A549 (cell line): Measurements from ENCODE around the gene HELQ. TPM values are rescaled to one million over a fixed set of nuclear protein-coding genes. Genes with fewer than 3 reads are reported as not detected.
"Not testable (repeated sequence)": the region's sequence is repeated elsewhere in the genome, so short reads cannot be mapped to it uniquely, and the experiment has no call there.

Experiments
- ATAC-seq, 2 experiments: fragments of 200-7000 bp in 1 of 2; fragments of >200 bp in 1 of 2; cut with Nextera tagmentation in 1 of 2; cut with Tn5 transposase in 1 of 2; 3 replicates each; pipeline versions ENCODE4 v1.8.0 to v1.9.1; 2018 to 2020; ENCODE audit warnings: mild to moderate bottlenecking in 1 of 2, moderate library complexity in 1 of 2
- CTCF ChIA-PET: fragments of 300-600 bp; sonication (Branson Sonifier 250); formaldehyde crosslinking; extraction: SDS; loops from one replicate; lab custom pipeline; 2021; ENCODE audit warnings: antibody characterized with exemption, inconsistent platforms; lab: Yijun Ruan, JAX
- POLR2A ChIA-PET: fragments of 350-600 bp; formaldehyde crosslinking; extraction: SDS; loops from one replicate; lab custom pipeline; 2021; ENCODE audit warnings: antibody characterized with exemption, inconsistent platforms; lab: Yijun Ruan, JAX
- DNase-seq, 2 experiments: peaks; one replicate each; pipeline versions ENCODE4 v3.0.0 to v3.0.0-alpha.2; 2011 to 2016; ENCODE audit warnings: low read depth in 1 of 2, low spot score in 1 of 2
- FAIRE-seq: peaks from 2 replicates; lab custom pipeline; 2011; peaks lifted over from hg19 to GRCh38; lab: Jason Lieb, UNC
- H3K27ac ChIP-seq, 2 experiments: fragments of >200 bp; sonication (Bioruptor Twin); formaldehyde crosslinking; 3 replicates each; pipeline ENCODE4 v1.5.1; 2016 to 2017
- H3K4me1 ChIP-seq: fragments of >200 bp; sonication (Bioruptor Twin); formaldehyde crosslinking; 3 replicates; pipeline ENCODE4 v1.6.1; 2016
- H3K4me2 ChIP-seq: fragments of >200 bp; sonication (Bioruptor Twin); formaldehyde crosslinking; 3 replicates; pipeline ENCODE4 v1.6.1; 2016
- H3K4me3 ChIP-seq: fragments of >200 bp; sonication (Bioruptor Twin); formaldehyde crosslinking; 3 replicates; pipeline ENCODE4 v1.5.1; 2016
- H3K9me3 ChIP-seq: fragments of >200 bp; sonication (Bioruptor Twin); formaldehyde crosslinking; 3 replicates; pipeline ENCODE4 v1.6.1; 2016
- BCL3 ChIP-seq: fragments of >200 bp; sonication (Bioruptor Twin); formaldehyde crosslinking; IDR thresholded peaks from 3 replicates; pipeline ENCODE4 v1.6.1; 2016
- GATA3 ChIP-seq: IDR thresholded peaks from 2 replicates; pipeline ENCODE4 v1.6.1; 2012; ENCODE audit warnings: borderline replicate concordance
- HEYL ChIP-seq: fragments of 250-450 bp; sonication (Bioruptor Pico); IDR thresholded peaks from 2 replicates; pipeline ENCODE4 v1.8.0; 2021; ENCODE audit warnings: mild to moderate bottlenecking, moderate library complexity
- MYC ChIP-seq: IDR thresholded peaks from 2 replicates; pipeline ENCODE4 v1.6.1; 2012; ENCODE audit warnings: mild to moderate bottlenecking, inconsistent platforms, low read length, improper control_type of control experiment, borderline replicate concordance
- NFE2L2 ChIP-seq: fragments of 150-350 bp; conservative IDR thresholded peaks from 2 replicates; pipeline ENCODE4 v1.6.1; 2014; ENCODE audit warnings: low read length
- NR3C1 ChIP-seq: fragments of >200 bp; sonication (Bioruptor Twin); formaldehyde crosslinking; IDR thresholded peaks from 3 replicates; pipeline ENCODE4 v1.6.1; 2017
- POLR2A ChIP-seq: IDR thresholded peaks from 2 replicates; pipeline ENCODE4 v1.6.1; 2012; ENCODE audit warnings: mild to moderate bottlenecking, low read length
- POLR2AphosphoS2 ChIP-seq: conservative IDR thresholded peaks from 2 replicates; pipeline ENCODE4 v1.6.1; 2012; ENCODE audit warnings: low read length, improper control_type of control experiment, inconsistent platforms
- RAD21 ChIP-seq, 2 experiments: fragments of >200 bp in 1 of 2; sonication (Bioruptor Twin) in 1 of 2; formaldehyde crosslinking in 1 of 2; IDR thresholded peaks in 1 of 2; conservative IDR thresholded peaks in 1 of 2; 2 replicates in 1 of 2; 3 replicates in 1 of 2; pipeline ENCODE4 v1.6.1; 2012 to 2018; ENCODE audit warnings: inconsistent platforms in 1 of 2
- RARB ChIP-seq: fragments of 250-450 bp; sonication (Bioruptor Pico); IDR thresholded peaks from 2 replicates; pipeline ENCODE4 v1.8.0; 2021; ENCODE audit warnings: mild to moderate bottlenecking, moderate library complexity
- RNF2 ChIP-seq: fragments of 200-600 bp; sonication (generic); IDR thresholded peaks from 2 replicates; pipeline ENCODE4 v1.6.1; 2016; ENCODE audit warnings: low read depth, mild to moderate bottlenecking, antibody characterized with exemption, moderate library complexity, borderline replicate concordance
- SREBF2 ChIP-seq: fragments of 450-650 bp; IDR thresholded peaks from 2 replicates; pipeline ENCODE4 v1.6.1; 2014; ENCODE audit warnings: mild to moderate bottlenecking, moderate library complexity
- TP53 ChIP-seq: fragments of 250-450 bp; sonication (Bioruptor Pico); IDR thresholded peaks from 2 replicates; pipeline ENCODE4 v1.5.0; 2021; ENCODE audit warnings: mild to moderate bottlenecking, moderate library complexity
- ZFP36 ChIP-seq: fragments of 450-650 bp; IDR thresholded peaks from 2 replicates; pipeline ENCODE4 v1.6.1; 2014; ENCODE audit warnings: borderline replicate concordance; ENCODE audit not compliant: partially characterized antibody
- WGBS: methylation state at CpG from one replicate; pipeline ENCODE4 v1.1.6; 2017; ENCODE audit errors: missing lambda C conversion rate; 5-methylcytosine and 5-hydroxymethylcytosine counted together
- polyA plus RNA-seq, 4 experiments: library from polyadenylated mRNA; depleted of rRNA in 3 of 4; stranded (reverse); fragments of >200 nt; fragmentation: RNase III in 1 of 4; extraction: RNeasy Plus Mini Kit Qiagen cat#74134 plus additional on column Dnase treatment in 1 of 4; gene quantifications; 2 replicates in 3 of 4; 3 replicates in 1 of 4; pipeline ENCODE4 v1.2.3, GENCODE V29; 2011 to 2017
- TF ChIP-seq, protein P1 (sequence below): fragments of 250-450 bp; sonication (Bioruptor Pico); IDR thresholded peaks from 2 replicates; pipeline ENCODE4 v1.5.0; 2020; ENCODE audit warnings: low read depth, mild to moderate bottlenecking, moderate library complexity
- TF ChIP-seq, protein P2 (sequence below): IDR thresholded peaks from 2 replicates; pipeline ENCODE4 v1.6.1; 2012; ENCODE audit warnings: low read depth, borderline replicate concordance
- TF ChIP-seq, protein P3 (sequence below): fragments of 250-450 bp; sonication (Bioruptor Pico); IDR thresholded peaks from 2 replicates; pipeline ENCODE4 v1.5.0; 2021; ENCODE audit warnings: mild to moderate bottlenecking, moderate library complexity, borderline replicate concordance

Gene HELQ
- polyA plus RNA-seq, 2 of the 4 experiments (the other 2 are of a cell fraction) = 5.1 to 7.3 TPM

GRCh38 chr4:83408908-83409307, 46.7 kb downstream of the HELQ start:
- TF ChIP-seq RNF2 = no peak
- TF ChIP-seq GATA3 = no peak
- TF ChIP-seq HEYL (CRISPR knock-in tag) = no peak
- TF ChIP-seq MYC = no peak
- no peak for TF ChIP-seq NR3C1
- no peak for TF ChIP-seq BCL3
- TF ChIP-seq TP53 (CRISPR knock-in tag) = no peak
- TF ChIP-seq ZFP36 = no peak
- TF ChIP-seq NFE2L2 = no peak
- H3K4me3 ChIP-seq = no peak overlapping the region
- no peaks in the 10 kb centered on the region for H3K4me1 ChIP-seq
- no peaks in the 10 kb centered on the region for H3K9me3 ChIP-seq
- POLR2A ChIA-PET = no interaction called here
- FAIRE-seq (no peak), DNase-seq (no peak), ATAC-seq (no peak)
- no peak overlapping the region for H3K4me2 ChIP-seq
- CTCF ChIA-PET = no interaction called here
- WGBS = 97% methylated on average over 1 of the region's 1 CpG
- no peak overlapping the region for H3K27ac ChIP-seq

DNA sequence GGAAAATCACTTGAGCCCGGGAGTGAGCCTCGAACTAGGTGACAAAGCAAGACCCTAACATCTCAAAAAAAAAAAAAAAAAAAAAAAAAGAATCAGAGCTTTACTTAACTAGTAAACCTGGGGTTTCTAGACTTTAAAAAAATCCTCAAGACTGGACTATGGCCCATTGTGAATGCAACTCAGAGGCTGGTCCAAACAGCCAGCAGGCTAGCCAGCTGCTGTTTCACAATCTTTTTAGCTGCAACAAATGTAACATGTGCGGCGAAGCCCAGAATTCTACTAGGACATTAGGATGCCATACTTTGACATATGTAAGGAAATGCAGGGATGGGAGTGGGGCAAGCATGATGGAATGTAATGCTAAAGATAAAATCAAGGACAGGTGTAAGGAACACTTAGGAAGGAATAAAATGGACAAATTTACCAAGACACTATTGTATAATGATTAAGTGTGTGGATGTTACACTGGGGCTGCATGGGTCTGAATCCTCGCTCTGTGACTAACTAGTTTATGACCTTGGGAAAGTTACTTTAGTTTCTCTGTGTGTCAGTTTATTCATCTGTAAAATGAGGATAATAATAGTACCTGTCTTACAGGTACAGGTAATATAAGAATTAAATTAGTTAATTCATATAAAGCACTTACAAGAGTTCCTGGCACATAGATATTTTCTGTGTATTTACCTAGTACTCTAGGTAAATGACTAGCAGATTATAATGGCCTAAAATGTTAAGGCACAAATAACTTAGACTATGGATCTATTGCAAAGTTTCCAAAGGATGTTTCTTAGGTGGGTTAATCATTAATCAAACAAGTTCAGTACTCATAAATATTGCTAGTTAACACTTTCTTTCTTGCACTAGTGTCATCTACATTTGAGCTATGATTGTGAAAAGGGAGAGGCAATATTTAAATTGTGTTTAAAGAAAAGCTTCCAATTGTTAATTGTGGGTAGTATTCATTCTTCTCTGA, 49.5 kb downstream of the HELQ start:
- ChIA-PET POLR2A (no interaction called here), CTCF (no interaction called here)
- no peaks in the 10 kb centered on the region for H3K9me3 ChIP-seq
- H3K4me2 ChIP-seq = no peak overlapping the region
- H3K27ac ChIP-seq = no peak overlapping the region
- H3K4me3 ChIP-seq = no peak overlapping the region
- FAIRE-seq (no peak), ATAC-seq (no peak), DNase-seq (no peak)
- WGBS = 94% methylated on average over 5 of the region's 5 CpGs
- no peak for TF ChIP-seq RAD21 (conservative IDR thresholded peaks at IDR 0.05 in 1 of 2, IDR thresholded peaks at IDR 0.05 in 1 of 2)
- TF ChIP-seq POLR2A = no peak
- TF ChIP-seq POLR2AphosphoS2 = no peak
- TF ChIP-seq, protein P1, sequence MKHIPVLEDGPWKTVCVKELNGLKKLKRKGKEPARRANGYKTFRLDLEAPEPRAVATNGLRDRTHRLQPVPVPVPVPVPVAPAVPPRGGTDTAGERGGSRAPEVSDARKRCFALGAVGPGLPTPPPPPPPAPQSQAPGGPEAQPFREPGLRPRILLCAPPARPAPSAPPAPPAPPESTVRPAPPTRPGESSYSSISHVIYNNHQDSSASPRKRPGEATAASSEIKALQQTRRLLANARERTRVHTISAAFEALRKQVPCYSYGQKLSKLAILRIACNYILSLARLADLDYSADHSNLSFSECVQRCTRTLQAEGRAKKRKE (CRISPR knock-in tag) = no peak
- TF ChIP-seq, protein P2, sequence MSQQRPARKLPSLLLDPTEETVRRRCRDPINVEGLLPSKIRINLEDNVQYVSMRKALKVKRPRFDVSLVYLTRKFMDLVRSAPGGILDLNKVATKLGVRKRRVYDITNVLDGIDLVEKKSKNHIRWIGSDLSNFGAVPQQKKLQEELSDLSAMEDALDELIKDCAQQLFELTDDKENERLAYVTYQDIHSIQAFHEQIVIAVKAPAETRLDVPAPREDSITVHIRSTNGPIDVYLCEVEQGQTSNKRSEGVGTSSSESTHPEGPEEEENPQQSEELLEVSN = no peak
- TF ChIP-seq RARB (CRISPR knock-in tag) = no peak
- TF ChIP-seq SREBF2 = no peak
- TF ChIP-seq, protein P3, sequence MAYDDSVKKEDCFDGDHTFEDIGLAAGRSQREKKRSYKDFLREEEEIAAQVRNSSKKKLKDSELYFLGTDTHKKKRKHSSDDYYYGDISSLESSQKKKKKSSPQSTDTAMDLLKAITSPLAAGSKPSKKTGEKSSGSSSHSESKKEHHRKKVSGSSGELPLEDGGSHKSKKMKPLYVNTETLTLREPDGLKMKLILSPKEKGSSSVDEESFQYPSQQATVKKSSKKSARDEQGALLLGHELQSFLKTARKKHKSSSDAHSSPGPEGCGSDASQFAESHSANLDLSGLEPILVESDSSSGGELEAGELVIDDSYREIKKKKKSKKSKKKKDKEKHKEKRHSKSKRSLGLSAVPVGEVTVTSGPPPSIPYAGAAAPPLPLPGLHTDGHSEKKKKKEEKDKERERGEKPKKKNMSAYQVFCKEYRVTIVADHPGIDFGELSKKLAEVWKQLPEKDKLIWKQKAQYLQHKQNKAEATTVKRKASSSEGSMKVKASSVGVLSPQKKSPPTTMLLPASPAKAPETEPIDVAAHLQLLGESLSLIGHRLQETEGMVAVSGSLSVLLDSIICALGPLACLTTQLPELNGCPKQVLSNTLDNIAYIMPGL = no peak
- H3K4me1 ChIP-seq = no peaks in the 10 kb centered on the region

GRCh38 chr4:83398158-83398557, 57.5 kb downstream of the HELQ start:
- CTCF ChIA-PET, ATAC-seq, POLR2A ChIA-PET, H3K4me2 ChIP-seq, H3K4me3 ChIP-seq, FAIRE-seq, H3K9me3 ChIP-seq, H3K4me1 ChIP-seq, DNase-seq, H3K27ac ChIP-seq: not testable (repeated sequence)
- 83% methylated on average over 4 of the region's 10 CpGs for WGBS
